8988T (cell line): ENCODE results near the gene STXBP2.
A peak's percentile ranks its signal among the peaks of the same experiment; 100 is the strongest.

Experiments used
- DNase-seq: peaks from one replicate; pipeline ENCODE4 v3.0.0; 2011

STXBP2 gene

DNA sequence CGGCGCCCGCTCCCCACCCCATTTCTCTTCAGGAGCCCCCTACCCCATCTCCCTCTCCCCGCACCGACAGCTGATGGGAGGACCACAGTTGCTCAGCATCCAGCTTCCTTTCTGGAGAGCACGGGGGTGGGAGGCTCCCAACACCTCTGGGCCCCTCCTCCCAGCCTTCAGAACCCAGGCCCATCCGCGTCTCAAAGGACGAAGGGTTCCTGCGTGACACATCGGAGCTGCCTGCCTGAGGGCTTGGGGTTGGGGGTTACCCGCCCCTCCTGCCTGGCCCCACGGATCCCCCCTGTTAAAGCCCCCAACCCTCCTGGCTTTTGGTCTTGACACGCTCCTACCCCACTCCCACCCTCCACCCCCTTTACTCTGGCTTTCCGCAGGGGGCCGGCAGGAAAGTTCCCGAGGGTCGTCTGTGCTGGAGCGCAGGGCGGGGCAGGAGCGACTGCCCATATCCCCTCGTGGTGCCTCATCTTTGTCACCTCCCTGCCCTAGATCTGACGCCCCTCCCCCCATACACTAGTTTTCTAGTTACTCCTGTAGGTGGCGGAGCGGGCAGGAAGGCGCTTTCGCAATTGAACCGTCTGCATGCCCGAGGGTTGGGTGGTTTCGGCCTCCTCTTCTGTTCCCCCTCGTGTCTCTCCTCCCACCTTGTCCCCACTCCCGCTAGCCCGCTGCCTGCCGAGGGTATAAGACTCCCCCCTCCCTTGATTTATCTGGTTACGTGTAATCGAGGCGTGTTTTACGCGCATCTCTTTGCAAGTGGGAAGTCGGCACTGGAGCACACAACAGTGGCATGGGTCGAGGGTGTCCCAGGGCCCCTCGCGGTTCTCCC, 44.6 kb downstream of the STXBP2 start:
- DNase-seq = peak; percentile 94

DNA sequence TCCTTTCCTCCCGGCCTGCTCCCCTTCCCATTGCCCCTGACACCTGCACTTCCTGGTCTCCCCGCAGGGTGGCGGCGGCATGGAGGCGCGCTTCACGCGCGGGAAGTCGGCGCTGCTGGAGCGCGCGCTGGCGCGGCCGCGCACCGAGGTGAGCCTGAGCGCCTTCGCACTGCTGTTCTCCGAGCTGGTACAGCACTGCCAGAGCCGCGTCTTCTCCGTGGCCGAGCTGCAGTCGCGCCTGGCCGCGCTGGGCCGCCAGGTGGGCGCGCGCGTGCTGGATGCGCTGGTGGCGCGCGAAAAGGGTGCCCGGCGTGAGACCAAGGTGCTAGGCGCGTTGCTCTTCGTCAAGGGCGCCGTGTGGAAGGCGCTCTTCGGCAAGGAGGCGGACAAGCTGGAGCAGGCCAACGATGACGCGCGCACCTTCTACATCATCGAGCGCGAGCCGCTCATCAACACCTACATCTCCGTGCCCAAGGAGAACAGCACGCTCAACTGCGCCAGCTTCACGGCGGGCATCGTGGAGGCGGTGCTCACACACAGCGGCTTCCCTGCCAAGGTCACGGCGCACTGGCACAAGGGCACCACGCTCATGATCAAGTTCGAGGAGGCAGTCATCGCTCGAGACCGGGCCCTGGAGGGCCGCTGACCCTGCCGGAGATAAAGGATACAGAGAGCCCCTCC, 45.4 kb downstream of the STXBP2 start:
- no peak for DNase-seq

DNA sequence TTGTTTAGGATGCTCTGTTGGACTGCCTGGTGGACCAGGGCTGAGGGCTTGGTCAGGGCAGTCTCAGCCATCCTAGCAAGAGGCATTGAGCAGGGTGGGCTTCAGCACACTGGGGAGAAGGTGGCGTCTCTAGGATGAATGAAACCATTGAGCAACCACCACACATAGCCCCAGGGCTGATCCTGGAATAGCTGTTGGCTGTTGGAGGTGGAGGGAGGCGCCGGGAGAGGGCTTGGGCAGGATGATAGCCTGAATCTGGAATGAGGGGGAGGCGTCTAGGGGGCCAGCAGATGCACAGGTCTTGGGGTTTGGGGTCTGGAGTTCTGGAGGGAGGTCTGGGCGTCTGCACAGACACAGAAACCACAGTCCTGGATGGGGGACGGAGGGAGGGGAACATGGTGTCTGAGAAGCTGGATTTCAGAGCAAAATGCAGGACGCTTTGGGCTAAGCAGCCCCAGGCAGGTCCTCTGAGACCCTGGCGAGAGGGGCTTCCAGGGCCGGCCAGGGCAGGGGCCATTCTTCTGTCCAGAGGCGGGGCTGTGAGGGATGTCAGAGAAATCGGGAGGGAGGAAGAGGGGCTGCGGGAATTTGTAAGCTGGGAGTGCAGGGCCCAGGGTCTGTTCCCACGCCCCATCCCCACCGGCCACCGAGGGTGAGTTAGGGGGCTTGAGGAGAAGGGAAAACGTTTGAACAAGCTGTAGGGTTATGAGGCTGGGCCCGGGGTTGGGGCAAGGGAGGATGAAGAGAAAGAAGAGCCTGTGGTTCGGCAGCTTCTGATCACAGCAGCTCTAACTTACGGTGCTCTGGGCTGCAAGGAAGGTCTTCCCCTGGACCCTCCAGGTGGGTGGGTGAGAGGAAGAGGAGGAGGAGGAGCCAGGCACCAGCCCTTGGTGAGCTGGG, 48.9 kb downstream of the STXBP2 start:
- no peak for DNase-seq

DNA sequence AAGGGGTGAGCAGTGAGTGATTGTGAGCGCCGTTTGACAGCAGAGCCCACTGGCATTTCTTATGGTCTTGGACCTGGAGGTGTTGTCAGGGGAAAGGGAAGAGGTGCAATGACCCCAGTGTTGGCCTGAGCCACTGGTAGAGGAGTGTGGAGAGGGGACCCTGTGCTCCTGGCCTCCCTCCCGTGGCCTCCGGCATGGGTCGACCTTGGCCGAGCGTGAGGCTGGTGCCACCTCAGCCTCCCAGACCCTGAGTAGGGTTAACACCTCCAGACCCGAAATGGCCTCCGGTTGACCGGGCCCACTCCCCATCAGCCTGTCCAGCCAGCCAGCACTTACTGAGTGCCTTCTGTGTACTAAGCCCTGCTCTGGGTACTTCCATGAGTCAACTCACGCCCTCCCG, 50.3 kb downstream of the STXBP2 start:
- DNase-seq = no peak

DNA sequence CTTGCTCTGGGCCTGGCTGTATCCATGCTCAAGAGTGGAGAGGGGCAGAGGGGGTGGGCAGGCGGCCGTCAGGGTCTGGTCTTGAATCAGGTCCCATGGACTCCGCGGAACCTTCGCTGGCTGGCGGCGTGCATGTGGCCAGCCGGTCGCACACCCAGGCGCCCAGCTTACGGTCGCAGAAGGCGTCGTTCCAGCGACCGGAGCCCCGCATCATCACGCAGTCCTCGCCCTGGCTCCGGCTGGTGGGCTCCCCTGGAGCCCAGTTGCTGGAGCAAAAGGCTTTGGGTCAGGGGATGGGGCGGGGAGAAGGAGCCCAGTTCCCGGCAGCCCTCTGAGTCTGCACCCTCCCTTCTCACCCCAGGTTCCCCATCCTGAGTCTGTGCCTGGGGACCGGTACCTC, 52.3 kb downstream of the STXBP2 start:
- DNase-seq = no peak

DNA sequence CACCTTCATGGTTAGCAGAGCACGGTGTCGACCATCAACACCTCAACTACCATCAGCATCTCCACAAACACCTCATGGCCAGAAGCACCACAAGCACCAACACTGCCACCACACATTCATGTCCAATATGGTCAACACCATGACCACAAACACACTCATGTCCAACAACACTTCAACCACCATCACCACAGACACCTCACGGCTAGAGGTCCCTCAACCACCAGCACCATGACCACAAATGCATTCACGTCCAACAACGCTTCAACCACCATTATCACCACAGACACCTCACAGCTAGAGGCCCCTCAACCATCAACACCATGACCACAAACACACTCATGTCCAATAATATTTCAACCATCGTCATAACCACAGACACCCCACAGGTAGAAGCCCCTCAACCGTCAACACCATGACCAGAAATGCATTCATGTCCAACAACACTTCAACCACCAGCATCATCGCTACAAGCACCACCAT, 53.9 kb downstream of the STXBP2 start:
- no peak for DNase-seq

DNA sequence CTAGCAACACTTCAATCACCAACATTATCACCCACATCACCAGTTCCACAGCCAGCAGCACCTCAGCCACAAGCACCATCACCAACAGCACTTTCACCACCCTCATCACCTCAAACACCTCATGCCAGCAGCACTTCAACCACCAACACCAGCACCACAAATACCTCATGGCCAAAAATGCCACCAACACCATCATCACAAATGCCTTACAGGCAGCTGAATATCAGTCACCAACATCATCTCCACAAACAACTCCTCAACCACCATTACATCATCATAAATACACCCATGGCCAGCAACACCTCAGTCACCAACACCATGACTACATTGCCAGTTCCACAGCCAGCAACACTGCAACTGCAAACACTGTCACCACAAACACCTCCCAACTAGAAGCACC, 54.6 kb downstream of the STXBP2 start:
- no peak for DNase-seq

DNA sequence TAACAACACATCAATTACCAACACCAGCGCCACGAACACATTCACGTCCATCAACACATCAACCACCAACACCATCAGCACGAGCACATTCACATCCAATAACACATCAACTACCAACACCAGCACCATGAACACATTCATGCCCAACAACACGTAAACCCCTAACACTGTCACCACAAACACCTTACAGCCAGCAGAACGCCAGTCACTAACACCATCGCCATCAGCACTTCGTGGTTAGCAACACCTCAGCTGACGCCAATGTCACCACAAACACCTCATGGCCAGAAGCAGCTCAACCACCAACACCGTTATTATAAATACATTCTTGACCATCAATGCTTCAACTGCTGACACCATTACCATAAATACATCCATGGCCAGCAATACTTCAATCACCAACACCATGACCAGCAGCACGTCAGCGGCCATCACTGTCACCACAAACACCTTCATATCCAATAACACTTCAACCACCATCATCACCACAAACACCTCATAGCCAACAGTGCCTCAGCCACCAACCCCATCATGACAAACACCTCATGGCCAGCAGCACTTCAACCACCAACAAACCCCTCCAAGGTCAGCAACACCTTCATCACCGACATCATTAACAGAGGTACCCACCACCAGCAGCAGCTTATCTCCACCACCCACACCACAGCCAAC, 55.6 kb downstream of the STXBP2 start:
- DNase-seq = no peak

DNA sequence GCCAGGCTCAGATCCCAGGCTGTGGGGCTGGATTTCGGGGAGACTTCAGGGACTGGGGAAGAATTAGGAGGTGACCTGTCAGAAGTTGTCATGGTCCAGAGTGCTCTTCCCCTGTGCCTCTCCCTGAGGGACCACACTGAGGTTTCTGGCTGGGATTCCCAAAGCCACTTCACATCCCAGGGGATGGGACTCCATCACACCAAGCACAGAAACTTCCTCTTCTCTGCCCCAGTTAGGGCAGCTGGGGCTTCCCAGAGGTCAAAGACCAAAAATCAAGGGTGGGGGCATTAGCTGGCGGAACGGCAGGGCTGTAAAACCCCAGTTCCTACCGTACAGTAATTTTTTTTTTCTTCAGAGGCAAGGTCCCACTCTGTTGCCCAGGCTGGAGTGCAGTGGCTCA, 57.6 kb downstream of the STXBP2 start:
- DNase-seq = no peak
